Measurements from ENCODE around the gene TTC32.

DNA sequence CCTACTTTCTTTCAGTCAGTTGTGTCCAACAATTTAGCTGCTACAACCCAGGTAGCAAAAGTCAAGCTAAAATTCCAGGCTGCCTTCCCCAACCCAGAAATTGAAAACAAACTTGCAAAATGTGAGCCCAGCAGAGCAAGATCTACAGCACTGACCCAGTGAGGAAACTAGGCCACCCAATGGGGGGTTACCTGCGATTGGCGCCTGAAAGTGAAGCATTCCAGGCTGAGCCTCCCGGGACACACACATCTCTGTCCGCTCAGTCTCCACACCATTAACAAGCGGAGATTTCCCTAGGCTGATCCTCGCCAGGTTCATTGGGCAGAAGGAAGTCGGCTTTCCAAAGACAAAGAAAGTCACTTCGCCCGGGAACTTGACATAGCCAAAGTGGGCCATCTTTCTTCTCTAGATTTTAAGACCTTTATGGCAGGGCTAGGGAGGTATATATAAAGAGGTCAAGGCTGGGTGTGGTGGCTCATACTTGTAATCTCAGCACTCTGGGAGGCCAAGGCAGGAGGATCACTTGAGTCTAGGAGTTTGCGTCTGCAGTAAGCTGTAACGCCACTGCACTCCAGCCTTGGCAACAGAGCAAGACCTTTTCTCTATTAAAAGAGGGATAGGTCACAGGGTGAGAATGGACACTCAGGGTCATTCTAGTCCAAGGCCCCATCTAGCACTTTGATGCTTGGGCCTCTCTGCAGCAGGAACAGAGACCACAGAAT lies 53.6 kb downstream of the TTC32 start:
- TF ChIP-seq POLR2A (IDR thresholded peaks at IDR 0.05; ENCODE audit: low read depth, low read length) (no peak), BHLHE40 (IDR thresholded peaks at IDR 0.05; ENCODE audit: low read depth, low read length) (no peak)

Data from IMR-90 (cell line).